Measurements from ENCODE around the gene AREG.

AREG gene

GRCh38 chr4:74413265-74413664 lies 31.7 kb upstream of the AREG start:
- no peak for TF ChIP-seq CTCF (conservative IDR thresholded peaks at IDR 0.05; ENCODE audit: low read length)
- TF ChIP-seq EZH2phosphoT487 (IDR thresholded peaks at IDR 0.05; ENCODE audit: borderline replicate concordance), result no peak
- Histone ChIP-seq H3F3A (ENCODE audit: low read depth) (no peaks in the 10 kb centered on the region), H3K36me3 (ENCODE audit: insufficient read depth, low read length) (no peaks in the 10 kb centered on the region), H3K79me2 (ENCODE audit: insufficient read depth, low read length) (no peaks in the 10 kb centered on the region), H2AFZ (ENCODE audit: low read length) (no peak overlapping the region), H3K9ac (ENCODE audit: low read depth, low read length, poor library complexity, severe bottlenecking) (no peak overlapping the region), H3K9me3 (ENCODE audit: insufficient read depth, low read depth, low read length) (no peaks in the 10 kb centered on the region), H3K4me3 (ENCODE audit: low read length, poor library complexity, severe bottlenecking) (no peak overlapping the region), H3K27me3 (ENCODE audit: insufficient read depth, low read length, poor library complexity, severe bottlenecking) (peaks cover 7% of the 10 kb centered on the region), H3K9me2 (replicated peaks; ENCODE audit: low read depth, low read length) (no peaks in the 10 kb centered on the region), H3K4me2 (ENCODE audit: low read depth, low read length, poor library complexity, severe bottlenecking) (no peak overlapping the region), H4K20me1 (ENCODE audit: insufficient read depth, low read length, poor library complexity, severe bottlenecking) (no peaks in the 10 kb centered on the region), H3K4me1 (ENCODE audit: insufficient read depth, low read length, poor library complexity, severe bottlenecking) (no peaks in the 10 kb centered on the region)

DNA sequence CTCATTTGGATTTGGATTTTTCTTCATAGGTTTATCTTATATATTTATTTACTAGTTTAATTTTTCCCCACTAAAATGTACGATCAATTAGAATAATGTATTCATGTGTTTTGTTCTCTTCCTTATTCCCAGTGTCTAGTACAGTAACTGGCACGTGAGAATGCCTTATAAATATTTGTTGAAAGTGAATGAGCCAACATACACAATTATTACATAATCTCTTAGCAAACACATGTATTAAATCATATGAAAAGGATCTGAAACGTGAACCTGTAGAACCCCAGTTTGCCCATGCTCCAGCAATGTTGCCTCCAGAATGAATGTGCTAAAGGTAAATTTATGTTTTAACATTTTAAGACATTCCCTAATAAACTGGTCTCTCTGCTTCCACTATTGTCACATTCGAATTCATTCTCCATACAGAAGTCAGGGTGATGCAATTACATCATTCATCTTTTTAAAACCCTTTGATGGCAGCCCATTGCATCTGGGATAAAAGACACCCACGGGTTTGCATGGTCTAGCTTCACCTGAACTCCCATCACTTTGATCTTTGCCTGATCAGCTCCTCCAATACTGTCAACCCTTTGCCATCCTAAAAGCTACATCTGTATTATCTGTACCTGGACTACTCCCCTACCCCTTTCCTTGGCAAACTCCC lies 30.7 kb upstream of the AREG start:
- H3K36me3 ChIP-seq (ENCODE audit: insufficient read depth, low read length), result no peaks in the 10 kb centered on the region
- H3K9me2 ChIP-seq (replicated peaks; ENCODE audit: low read depth, low read length), result no peaks in the 10 kb centered on the region
- peaks cover 7% of the 10 kb centered on the region for H3K27me3 ChIP-seq (ENCODE audit: insufficient read depth, low read length, poor library complexity, severe bottlenecking)
- H3K4me2 ChIP-seq (ENCODE audit: low read depth, low read length, poor library complexity, severe bottlenecking), result no peak overlapping the region
- H3K4me3 ChIP-seq (ENCODE audit: low read length, poor library complexity, severe bottlenecking), result no peak overlapping the region
- H3K79me2 ChIP-seq (ENCODE audit: insufficient read depth, low read length), result no peaks in the 10 kb centered on the region
- no peaks in the 10 kb centered on the region for H3F3A ChIP-seq (ENCODE audit: low read depth)
- H3K4me1 ChIP-seq (ENCODE audit: insufficient read depth, low read length, poor library complexity, severe bottlenecking), result no peaks in the 10 kb centered on the region
- no peaks in the 10 kb centered on the region for H3K9me3 ChIP-seq (ENCODE audit: insufficient read depth, low read depth, low read length)
- H4K20me1 ChIP-seq (ENCODE audit: insufficient read depth, low read length, poor library complexity, severe bottlenecking), result no peaks in the 10 kb centered on the region
- no peak for TF ChIP-seq CTCF (conservative IDR thresholded peaks at IDR 0.05; ENCODE audit: low read length)
- no peak overlapping the region for H2AFZ ChIP-seq (ENCODE audit: low read length)
- no peak overlapping the region for H3K9ac ChIP-seq (ENCODE audit: low read depth, low read length, poor library complexity, severe bottlenecking)

DNA sequence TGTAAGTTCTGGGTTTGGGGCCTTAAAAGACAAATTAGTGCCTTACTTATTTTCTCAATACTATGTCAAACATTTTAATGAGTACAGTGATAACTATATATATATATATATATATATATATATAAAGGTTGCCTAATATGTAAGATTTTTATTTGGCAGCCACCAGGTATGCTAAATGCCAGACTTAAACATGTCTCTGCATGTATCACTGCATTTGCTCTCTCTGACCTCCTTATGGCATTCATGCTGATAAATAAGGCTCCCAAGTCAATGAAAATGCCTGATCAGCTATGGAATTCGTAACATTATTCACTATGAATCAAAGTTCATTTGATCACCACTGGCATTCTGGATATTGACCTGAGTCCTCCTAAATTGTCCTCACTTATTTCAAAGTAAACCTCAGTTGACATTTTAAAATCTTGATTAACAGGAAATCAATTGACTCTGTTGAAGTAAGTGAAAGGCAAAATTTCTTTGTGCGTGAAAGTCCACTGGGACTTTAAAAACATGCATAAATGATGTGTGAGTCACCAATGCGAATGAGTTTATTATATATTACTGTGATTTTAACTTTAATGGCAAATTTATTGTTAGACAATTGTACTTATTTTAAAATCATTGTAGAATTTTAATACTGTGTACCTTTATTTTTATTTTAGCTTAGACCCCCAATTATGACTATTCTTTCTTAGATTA lies 29.2 kb upstream of the AREG start:
- Histone ChIP-seq H3K9me2 (replicated peaks; ENCODE audit: low read depth, low read length) (no peaks in the 10 kb centered on the region), H3F3A (ENCODE audit: low read depth) (no peaks in the 10 kb centered on the region), H3K9ac (ENCODE audit: low read depth, low read length, poor library complexity, severe bottlenecking) (no peak overlapping the region), H3K4me1 (ENCODE audit: insufficient read depth, low read length, poor library complexity, severe bottlenecking) (no peaks in the 10 kb centered on the region), H4K20me1 (ENCODE audit: insufficient read depth, low read length, poor library complexity, severe bottlenecking) (no peaks in the 10 kb centered on the region), H3K9me3 (ENCODE audit: insufficient read depth, low read depth, low read length) (no peaks in the 10 kb centered on the region), H3K27me3 (ENCODE audit: insufficient read depth, low read length, poor library complexity, severe bottlenecking) (no peaks in the 10 kb centered on the region), H3K79me2 (ENCODE audit: insufficient read depth, low read length) (no peaks in the 10 kb centered on the region), H3K4me2 (ENCODE audit: low read depth, low read length, poor library complexity, severe bottlenecking) (no peak overlapping the region), H2AFZ (ENCODE audit: low read length) (no peak overlapping the region), H3K36me3 (ENCODE audit: insufficient read depth, low read length) (no peaks in the 10 kb centered on the region), H3K4me3 (ENCODE audit: low read length, poor library complexity, severe bottlenecking) (no peak overlapping the region)
- no peak for TF ChIP-seq CTCF (conservative IDR thresholded peaks at IDR 0.05; ENCODE audit: low read length)
